ENCODE measurements around the gene ZC3H8. TPM values are rescaled to one million over a fixed set of nuclear protein-coding genes. Genes with fewer than 3 reads are reported as not detected.
"Not testable (repeated sequence)": the region's sequence is repeated elsewhere in the genome, so short reads cannot be mapped to it uniquely, and the experiment has no call there.

Gene ZC3H8
- 10 to 100 TPM; 23.7 to 44.1 TPM for total RNA-seq

DNA sequence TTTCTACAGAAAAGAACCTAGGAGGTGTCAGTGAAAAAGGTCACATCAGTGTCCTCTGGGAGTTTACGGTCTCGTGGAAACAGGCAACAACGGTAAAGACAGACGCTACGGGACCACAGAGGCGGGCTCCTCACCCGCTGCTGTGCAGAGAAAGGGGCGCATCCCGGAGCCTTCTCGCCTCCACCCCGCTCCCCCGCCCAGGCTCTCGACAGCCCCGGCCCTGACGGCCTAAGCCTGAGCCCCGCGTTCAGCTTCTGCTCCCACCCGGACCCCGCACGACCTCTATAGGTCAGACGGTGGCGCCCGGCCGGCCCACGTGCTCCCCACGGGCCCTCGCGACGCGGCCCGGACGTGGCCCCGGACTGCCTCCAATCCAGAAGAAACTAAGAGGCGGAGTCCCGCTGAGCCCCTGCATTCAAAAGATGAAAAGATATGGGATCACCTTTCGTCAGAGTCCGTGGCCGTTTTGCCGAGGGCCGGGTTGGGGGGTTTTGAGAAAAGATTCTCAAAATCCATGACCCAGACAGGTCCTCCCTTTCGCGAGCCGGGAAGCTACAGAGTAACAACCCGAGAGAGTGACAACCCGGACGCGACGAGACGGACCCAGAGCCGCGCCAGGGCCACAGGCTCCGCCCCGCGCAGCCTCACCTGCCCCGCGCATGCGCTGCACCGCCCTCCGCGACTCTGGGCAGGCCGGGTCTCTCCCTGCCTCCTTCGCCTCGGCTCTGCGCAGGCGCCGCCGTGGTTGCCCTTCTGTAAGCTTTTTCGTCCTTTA is at the start of gene ZC3H8:
Gene ZC3H8, minus strand, starts transcription at position 577 of the 775 bp plus-strand sequence. Its CDS starts 61 bp downstream, at position 516.
- Mint-ChIP-seq H3K36me3 (peaks cover 11 to 12% of the 10 kb centered on the region in 2 donors), H3K9me3 (no peaks in the 10 kb centered on the region), H3K27ac (peak within 1 kb of the TSS in 1 of 2 donors; percentile 75)
- ATAC-seq: peak; percentile 89 to 92
- peak; percentile 97 to 98 for DNase-seq (ENCODE audit: low spot score in 2 of 2)

- H3K36me3 Mint-ChIP-seq: peaks cover 7 to 11% of the 10 kb centered on the region in 2 donors
- no peak overlapping the region for H3K27ac Mint-ChIP-seq
- ATAC-seq (no peak), DNase-seq (ENCODE audit: low spot score in 2 of 2) (no peak)
- no peaks in the 10 kb centered on the region for H3K9me3 Mint-ChIP-seq
These were observed 49.6 kb upstream of the ZC3H8 start for GRCh38 chr2:112304298-112304941.

DNA sequence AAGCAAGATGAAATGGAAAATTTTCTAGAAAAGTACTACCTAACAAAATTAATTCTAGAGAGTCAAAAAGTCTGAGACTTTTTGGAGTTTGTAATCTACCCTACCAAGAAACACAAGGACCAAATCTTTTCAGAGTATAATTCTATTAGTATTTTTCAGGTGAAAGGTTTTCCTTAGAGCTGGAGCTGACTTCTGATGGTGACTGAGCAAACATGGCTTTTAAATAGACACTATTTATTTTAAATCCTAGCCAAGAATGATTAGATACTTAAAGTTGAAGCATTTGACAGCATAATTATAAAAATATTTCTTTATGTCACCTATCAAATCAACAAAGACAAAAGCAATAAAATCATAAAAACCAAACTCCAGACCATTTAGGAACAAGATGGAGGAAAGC is 47.1 kb upstream of the ZC3H8 start:
- DNase-seq (ENCODE audit: low spot score in 2 of 2) (no peak), ATAC-seq (no peak)
- Mint-ChIP-seq H3K27ac (no peak overlapping the region), H3K36me3 (peaks cover 7 to 11% of the 10 kb centered on the region in 2 donors), H3K9me3 (no peaks in the 10 kb centered on the region)

DNA sequence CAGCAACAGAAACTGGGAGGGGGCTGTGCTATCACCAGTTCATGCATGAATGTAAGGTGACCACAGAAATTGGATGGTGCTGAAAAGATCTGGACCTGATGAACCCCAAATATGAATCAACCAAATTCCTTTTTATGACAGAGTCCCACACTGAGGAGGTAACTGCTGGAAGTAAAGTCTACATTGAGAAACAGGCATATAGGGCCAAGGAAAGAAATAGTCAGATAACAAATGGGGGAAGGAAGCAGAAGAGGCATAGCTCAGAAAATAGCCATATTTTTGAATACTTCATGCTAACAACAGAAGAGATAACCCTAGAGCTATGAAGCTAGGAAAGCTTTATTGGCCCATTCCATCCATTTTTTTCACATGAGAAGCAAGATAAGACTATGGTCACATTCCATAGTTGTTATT is 46.3 kb upstream of the ZC3H8 start:
- H3K27ac Mint-ChIP-seq: no peak overlapping the region
- ATAC-seq (no peak), DNase-seq (ENCODE audit: low spot score in 2 of 2) (no peak)
- no peaks in the 10 kb centered on the region for H3K9me3 Mint-ChIP-seq
- peaks cover 7 to 11% of the 10 kb centered on the region in 2 donors for H3K36me3 Mint-ChIP-seq

GRCh38 chr2:112296407-112296806 is 41.6 kb upstream of the ZC3H8 start:
- H3K9me3 Mint-ChIP-seq: no peaks in the 10 kb centered on the region
- peaks cover 6 to 7% of the 10 kb centered on the region in 2 donors for H3K36me3 Mint-ChIP-seq
- DNase-seq (ENCODE audit: low spot score in 2 of 2): no peak
- ATAC-seq: no peak
- H3K27ac Mint-ChIP-seq: no peak overlapping the region

GRCh38 chr2:112295407-112296078 is 40.7 kb upstream of the ZC3H8 start:
- no peak for DNase-seq (ENCODE audit: low spot score in 2 of 2)
- Mint-ChIP-seq H3K27ac (no peak overlapping the region), H3K9me3 (no peaks in the 10 kb centered on the region), H3K36me3 (peaks cover under 1 to 6% of the 10 kb centered on the region in 2 donors)
- no peak for ATAC-seq

DNA sequence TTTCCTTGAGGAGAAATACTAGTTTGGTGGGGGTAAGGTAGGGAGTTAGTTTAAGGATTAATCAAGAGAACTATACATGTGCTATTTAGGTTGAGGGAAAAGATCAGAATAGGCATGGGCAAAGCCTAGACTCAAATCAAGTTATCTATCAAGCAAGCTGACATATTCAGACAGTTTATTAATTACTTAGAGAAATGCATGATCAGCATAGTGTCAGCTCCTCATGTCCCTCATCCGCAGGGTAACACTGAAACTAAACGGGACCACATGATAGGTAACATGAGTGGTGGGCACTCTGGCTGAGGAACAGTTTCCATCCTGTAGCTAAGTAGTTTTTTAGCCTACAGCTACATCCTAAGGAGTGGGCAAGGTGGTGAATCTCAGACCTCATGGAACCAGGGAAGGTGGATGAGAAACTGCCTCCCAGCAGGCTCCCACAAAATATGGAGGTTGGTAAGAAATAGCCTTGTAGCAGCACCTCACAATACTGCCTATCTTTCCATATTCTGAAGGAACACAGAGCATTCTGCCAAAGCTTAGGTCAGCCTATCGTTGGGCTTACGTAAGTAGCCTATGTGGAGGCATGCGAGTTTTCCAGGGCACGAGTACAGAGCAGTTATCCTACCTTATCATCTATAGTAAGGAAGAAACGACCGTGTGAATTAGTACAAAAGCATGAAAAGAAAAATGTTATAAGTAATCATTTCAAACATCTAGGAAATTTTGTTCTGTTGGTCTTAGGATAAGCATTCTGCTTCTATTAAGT is 39.0 kb upstream of the ZC3H8 start:
- Mint-ChIP-seq H3K36me3 (no peaks in the 10 kb centered on the region), H3K27ac (no peak overlapping the region), H3K9me3 (no peaks in the 10 kb centered on the region)
- DNase-seq (ENCODE audit: low spot score in 2 of 2) (no peak), ATAC-seq (no peak)

GRCh38 chr2:112290648-112291047 is 35.8 kb upstream of the ZC3H8 start:
- Mint-ChIP-seq H3K36me3 (no peaks in the 10 kb centered on the region), H3K27ac (no peak overlapping the region), H3K9me3 (no peaks in the 10 kb centered on the region)
- ATAC-seq (no peak), DNase-seq (ENCODE audit: low spot score in 2 of 2) (no peak)

GRCh38 chr2:112290088-112290487 is 35.2 kb upstream of the ZC3H8 start:
- Mint-ChIP-seq H3K27ac (no peak overlapping the region), H3K36me3 (no peaks in the 10 kb centered on the region), H3K9me3 (no peaks in the 10 kb centered on the region)
- DNase-seq (ENCODE audit: low spot score in 2 of 2): no peak
- ATAC-seq: no peak

DNA sequence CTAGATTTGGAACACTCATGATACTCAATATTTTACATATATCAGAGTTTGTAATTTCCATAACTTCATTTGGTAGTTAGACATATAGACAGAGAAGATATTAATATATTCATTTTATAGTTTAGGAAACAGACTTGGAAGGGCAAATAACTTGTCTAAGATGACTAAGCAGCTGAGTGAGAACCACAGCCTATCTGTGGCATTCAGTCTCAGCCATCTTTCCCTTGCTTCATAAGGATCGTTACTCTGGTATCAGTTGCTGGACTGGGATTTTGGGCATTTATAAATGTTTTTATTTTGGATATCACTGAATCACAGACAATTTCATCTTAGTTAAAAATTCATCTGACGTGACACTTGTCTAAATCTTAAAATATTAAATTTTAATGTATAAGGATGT is 28.7 kb upstream of the ZC3H8 start:
- H3K27ac Mint-ChIP-seq; DNase-seq (ENCODE audit: low spot score in 2 of 2); ATAC-seq; H3K36me3 Mint-ChIP-seq; H3K9me3 Mint-ChIP-seq: not testable (repeated sequence)

- not testable (repeated sequence) for H3K36me3 Mint-ChIP-seq; DNase-seq (ENCODE audit: low spot score in 2 of 2); H3K27ac Mint-ChIP-seq; ATAC-seq; H3K9me3 Mint-ChIP-seq
These were observed 27.2 kb upstream of the ZC3H8 start for GRCh38 chr2:112282066-112282465.

- no peak for DNase-seq (ENCODE audit: low spot score in 2 of 2)
- Mint-ChIP-seq H3K9me3 (no peaks in the 10 kb centered on the region), H3K36me3 (no peaks in the 10 kb centered on the region), H3K27ac (no peak overlapping the region)
- ATAC-seq: no peak
These were observed 22.9 kb upstream of the ZC3H8 start for GRCh38 chr2:112277596-112278220.

GRCh38 chr2:112276954-112277353 is 22.1 kb upstream of the ZC3H8 start:
- no peak overlapping the region for H3K27ac Mint-ChIP-seq
- H3K9me3 Mint-ChIP-seq: no peaks in the 10 kb centered on the region
- no peak for DNase-seq (ENCODE audit: low spot score in 2 of 2)
- ATAC-seq: no peak
- no peaks in the 10 kb centered on the region for H3K36me3 Mint-ChIP-seq

- H3K9me3 Mint-ChIP-seq: no peaks in the 10 kb centered on the region
- H3K27ac Mint-ChIP-seq: peak overlapping the region; percentile 95 to 97
- DNase-seq (ENCODE audit: low spot score in 2 of 2) (peak; percentile 75 to 82), ATAC-seq (peak; percentile 71 to 75)
- no peaks in the 10 kb centered on the region for H3K36me3 Mint-ChIP-seq
These were observed 21.3 kb upstream of the ZC3H8 start for GRCh38 chr2:112275887-112276773.

DNA sequence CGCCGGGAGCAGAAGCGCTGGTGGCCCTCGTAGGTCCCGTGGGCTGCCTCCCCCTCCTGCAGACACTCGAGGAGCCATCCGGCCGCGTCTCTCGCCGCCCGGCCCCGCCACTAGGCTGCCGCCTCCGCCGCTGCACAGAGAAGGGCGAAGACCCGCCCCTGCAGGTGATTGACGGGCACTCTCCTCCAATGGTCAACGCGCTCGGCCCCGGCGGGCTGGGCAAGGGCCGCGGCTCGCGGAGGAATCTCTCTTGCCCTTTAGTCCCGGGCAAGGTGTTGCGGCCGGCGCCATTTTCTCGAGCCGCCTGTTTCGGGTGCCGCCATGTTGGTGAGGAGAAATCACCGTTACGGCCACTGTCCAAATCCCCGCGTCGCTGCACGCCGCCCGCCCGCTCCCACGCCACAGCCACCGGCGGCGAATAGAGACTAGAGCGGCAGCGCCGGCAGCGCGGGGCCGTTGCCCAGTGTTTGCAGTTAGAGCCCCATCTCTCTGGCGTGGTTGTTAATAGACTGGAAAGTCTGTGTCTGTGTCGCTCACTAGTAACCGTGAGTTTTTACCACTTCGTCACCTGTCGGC is 20.6 kb upstream of the ZC3H8 start, which contains the start of gene ZC3H6:
Gene ZC3H6, plus strand, starts transcription at position 287 of the 576 bp plus-strand sequence. CDS start 398 bp downstream, outside the sequence.
- peak; percentile 98 for ATAC-seq
- H3K27ac Mint-ChIP-seq: peak within 1 kb of the TSS; percentile 95 to 97
- DNase-seq (ENCODE audit: low spot score in 2 of 2): peak; percentile 99 to 100

More for the DNA sequence above, 20.6 kb upstream of the ZC3H8 start, which contains the start of gene ZC3H6:
- Mint-ChIP-seq H3K36me3 (no peaks in the 10 kb centered on the region), H3K9me3 (no peaks in the 10 kb centered on the region)
